Omental fat pad (tissue), 4 donors: ENCODE measurements around the gene C10orf90. TPM values are rescaled to one million over a fixed set of nuclear protein-coding genes. Genes with fewer than 3 reads are reported as not detected.

Experiments used
- ATAC-seq: fragments of 150-250 bp; one replicate; pipeline ENCODE4 v1.9.1; 2016; ENCODE audit warnings: mild to moderate bottlenecking, moderate library complexity; ENCODE audit not compliant: low FRiP score
- DNase-seq: peaks from one replicate; pipeline ENCODE4 v3.0.0-alpha.2; 2019; ENCODE audit warnings: low spot score
- total RNA-seq, 4 donors: library from RNA; depleted of rRNA; stranded (reverse); fragments of >200 nt; gene quantifications; one replicate each; pipeline ENCODE4 v1.1.0, GENCODE V29; 2016
- TF ChIP-seq, protein P1 (sequence below), 3 donors: fragments of 450-650 bp; IDR thresholded peaks; one replicate each; pipeline ENCODE4 v1.5.1; 2016 to 2017; ENCODE audit warnings: antibody characterized with exemption in 3 of 3, mild to moderate bottlenecking in 3 of 3, moderate library complexity in 2 of 3

The C10orf90 gene
- total RNA-seq, 4 donors from 2014 or later: 0.72 to 0.75 TPM; not detected in 2

DNA sequence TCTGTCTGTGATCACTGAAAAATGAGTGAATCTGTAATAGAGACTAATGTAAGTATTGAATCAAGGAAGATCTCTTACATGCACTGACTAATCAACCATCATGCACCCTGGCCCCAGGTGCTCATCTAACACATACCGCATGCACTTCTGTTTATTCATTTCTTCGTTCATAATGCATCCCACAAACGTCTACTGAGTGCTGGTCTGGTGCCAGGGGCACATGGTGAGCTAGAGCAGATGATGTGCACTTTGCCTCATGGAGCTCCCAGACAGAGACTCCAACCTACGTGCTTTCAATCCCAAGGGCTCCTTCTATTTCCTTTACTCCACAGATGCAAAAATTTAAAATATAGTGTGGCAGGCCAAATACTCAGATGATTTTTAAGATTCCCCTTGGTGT, 10.7 kb downstream of the C10orf90 start:
- TF ChIP-seq, protein P1, sequence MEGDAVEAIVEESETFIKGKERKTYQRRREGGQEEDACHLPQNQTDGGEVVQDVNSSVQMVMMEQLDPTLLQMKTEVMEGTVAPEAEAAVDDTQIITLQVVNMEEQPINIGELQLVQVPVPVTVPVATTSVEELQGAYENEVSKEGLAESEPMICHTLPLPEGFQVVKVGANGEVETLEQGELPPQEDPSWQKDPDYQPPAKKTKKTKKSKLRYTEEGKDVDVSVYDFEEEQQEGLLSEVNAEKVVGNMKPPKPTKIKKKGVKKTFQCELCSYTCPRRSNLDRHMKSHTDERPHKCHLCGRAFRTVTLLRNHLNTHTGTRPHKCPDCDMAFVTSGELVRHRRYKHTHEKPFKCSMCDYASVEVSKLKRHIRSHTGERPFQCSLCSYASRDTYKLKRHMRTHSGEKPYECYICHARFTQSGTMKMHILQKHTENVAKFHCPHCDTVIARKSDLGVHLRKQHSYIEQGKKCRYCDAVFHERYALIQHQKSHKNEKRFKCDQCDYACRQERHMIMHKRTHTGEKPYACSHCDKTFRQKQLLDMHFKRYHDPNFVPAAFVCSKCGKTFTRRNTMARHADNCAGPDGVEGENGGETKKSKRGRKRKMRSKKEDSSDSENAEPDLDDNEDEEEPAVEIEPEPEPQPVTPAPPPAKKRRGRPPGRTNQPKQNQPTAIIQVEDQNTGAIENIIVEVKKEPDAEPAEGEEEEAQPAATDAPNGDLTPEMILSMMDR (IDR thresholded peaks at IDR 0.05): no peak
- no peak for DNase-seq
- no peak for ATAC-seq

DNA sequence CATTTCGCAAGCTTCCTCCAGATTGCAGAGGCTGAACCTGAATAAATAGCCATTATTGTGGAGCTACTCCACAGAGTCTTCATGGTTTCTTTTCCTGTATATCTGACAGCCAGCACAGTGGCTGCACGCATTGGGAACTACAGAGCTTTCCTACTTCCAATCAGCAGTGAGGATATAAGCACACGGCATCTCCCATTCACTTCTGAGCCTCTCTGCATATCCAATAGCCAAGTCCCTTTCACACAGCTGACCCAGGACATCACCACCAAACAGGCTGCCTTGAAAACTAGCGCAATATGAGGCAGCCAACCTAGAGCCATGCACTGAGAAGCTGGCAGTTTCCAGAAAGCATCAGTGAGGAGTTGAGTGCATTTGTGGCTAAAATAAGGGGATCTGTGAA, 11.6 kb downstream of the C10orf90 start:
- ATAC-seq (no peak), DNase-seq (no peak)
- TF ChIP-seq, protein P1 (IDR thresholded peaks at IDR 0.05): no peak

DNA sequence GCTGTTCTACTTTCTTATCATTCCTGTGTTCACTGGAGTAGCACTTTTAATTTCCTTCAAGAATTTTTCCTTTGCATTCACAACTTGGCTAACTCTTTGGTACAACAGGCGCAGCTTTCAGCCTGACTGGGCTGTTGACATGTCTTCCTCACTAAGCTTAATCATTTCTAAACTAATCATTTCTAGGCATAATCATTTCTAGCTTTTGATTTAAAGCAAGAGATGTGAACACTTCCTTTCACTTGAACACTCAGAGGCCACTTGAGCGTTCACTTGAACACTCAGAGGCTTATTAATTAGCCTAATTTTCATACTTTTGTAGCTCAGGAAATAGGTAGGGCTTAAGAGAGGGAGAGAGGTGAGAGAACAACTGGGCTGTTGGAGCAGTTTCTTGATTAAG, 15.9 kb downstream of the C10orf90 start:
- DNase-seq (no peak), ATAC-seq (no peak)
- TF ChIP-seq, protein P1 (IDR thresholded peaks at IDR 0.05): no peak

DNA sequence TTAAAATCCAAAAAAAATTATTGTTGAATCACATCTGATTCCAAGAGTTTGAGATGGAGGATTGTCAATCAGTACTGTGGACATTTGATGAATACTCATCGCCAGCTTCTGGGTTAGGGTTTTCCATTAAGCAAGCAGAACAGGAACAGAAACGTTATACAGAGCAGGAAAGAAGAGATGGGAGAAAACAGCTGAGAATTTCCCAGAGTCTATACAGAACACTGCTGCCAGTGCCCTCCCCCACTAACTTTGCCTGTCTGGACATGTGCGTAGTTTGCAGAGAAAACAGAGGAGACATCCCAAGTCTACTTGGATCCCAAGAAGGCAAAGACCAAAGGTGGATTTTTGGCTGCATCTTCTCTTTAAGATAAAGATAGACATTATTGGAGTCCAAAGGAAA, 19.0 kb downstream of the C10orf90 start:
- ATAC-seq (no peak), DNase-seq (no peak)
- TF ChIP-seq, protein P1 (IDR thresholded peaks at IDR 0.05): no peak

DNA sequence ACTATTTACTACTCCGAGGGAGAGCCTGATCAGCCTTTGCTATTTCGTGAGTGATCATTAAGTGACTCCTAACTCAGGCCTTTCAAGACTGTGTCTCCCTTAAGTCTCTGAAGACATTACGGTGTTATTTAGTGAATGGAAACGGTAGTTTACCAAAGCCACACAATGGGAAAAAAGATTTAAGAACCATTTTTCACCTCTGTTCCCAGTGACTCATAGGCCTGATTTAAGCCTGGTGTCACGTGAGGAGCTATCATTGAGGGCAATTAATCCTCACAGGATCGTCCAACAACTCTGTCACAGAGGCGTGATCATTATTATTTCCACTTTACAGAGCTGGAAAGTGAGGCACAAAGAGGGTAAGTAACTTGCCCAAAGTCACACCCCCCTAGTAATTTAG, 20.3 kb downstream of the C10orf90 start:
- ATAC-seq (no peak), DNase-seq (no peak)
- TF ChIP-seq, protein P1 (IDR thresholded peaks at IDR 0.05): no peak

DNA sequence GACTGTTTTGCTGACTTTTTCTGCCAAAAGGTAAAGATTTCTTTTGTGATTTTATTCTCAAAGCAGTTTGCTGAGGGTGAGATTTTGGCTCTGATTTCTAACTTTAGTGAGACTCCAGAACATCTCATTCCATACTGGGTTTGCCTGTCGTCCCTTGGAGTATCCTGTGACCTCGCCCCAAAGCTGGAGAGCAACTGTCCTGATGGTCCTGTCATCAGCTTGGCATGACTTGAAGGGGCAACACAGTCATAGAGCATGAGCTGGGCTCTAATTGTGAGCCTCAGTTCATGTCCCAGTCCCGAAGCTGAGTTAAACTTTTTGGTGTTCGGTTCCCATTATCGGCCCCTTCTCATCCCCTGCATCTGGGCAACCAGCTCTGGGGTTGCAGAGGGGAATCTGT, 23.4 kb downstream of the C10orf90 start:
- TF ChIP-seq, protein P1 (IDR thresholded peaks at IDR 0.05): no peak
- no peak for ATAC-seq
- DNase-seq: no peak

DNA sequence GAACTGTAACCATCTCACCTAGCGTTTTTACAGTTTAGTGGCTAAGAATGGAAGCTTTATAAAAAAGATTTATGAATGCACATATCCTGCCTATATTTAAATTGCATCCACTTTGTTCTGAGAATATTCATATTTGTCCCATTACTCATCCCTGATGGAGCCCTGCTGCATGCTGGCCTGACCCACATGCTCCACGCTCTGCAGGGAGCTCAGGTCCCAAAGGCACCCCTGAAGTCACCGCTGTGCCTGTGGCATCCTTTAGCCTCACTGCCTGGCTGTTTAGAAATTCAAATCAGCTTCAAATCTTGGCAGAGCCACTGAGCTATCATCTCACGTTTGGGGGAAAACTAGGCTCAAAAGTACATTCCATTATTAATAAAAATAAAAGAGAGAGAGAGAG, 24.4 kb downstream of the C10orf90 start:
- TF ChIP-seq, protein P1 (IDR thresholded peaks at IDR 0.05): no peak
- DNase-seq (no peak), ATAC-seq (no peak)
